ENCODE data around the gene NPW. TPM values are rescaled to one million over a fixed set of nuclear protein-coding genes. Genes with fewer than 3 reads are reported as not detected.

NPW gene
- total and polyA plus RNA-seq, 9 of the 15 experiments (the other 6 are each of a cell fraction or from before 2014, with no cell fraction given): 0.14 to 4.0 (median 2.6) TPM; not detected in 4

- TF ChIP-seq, protein P1, sequence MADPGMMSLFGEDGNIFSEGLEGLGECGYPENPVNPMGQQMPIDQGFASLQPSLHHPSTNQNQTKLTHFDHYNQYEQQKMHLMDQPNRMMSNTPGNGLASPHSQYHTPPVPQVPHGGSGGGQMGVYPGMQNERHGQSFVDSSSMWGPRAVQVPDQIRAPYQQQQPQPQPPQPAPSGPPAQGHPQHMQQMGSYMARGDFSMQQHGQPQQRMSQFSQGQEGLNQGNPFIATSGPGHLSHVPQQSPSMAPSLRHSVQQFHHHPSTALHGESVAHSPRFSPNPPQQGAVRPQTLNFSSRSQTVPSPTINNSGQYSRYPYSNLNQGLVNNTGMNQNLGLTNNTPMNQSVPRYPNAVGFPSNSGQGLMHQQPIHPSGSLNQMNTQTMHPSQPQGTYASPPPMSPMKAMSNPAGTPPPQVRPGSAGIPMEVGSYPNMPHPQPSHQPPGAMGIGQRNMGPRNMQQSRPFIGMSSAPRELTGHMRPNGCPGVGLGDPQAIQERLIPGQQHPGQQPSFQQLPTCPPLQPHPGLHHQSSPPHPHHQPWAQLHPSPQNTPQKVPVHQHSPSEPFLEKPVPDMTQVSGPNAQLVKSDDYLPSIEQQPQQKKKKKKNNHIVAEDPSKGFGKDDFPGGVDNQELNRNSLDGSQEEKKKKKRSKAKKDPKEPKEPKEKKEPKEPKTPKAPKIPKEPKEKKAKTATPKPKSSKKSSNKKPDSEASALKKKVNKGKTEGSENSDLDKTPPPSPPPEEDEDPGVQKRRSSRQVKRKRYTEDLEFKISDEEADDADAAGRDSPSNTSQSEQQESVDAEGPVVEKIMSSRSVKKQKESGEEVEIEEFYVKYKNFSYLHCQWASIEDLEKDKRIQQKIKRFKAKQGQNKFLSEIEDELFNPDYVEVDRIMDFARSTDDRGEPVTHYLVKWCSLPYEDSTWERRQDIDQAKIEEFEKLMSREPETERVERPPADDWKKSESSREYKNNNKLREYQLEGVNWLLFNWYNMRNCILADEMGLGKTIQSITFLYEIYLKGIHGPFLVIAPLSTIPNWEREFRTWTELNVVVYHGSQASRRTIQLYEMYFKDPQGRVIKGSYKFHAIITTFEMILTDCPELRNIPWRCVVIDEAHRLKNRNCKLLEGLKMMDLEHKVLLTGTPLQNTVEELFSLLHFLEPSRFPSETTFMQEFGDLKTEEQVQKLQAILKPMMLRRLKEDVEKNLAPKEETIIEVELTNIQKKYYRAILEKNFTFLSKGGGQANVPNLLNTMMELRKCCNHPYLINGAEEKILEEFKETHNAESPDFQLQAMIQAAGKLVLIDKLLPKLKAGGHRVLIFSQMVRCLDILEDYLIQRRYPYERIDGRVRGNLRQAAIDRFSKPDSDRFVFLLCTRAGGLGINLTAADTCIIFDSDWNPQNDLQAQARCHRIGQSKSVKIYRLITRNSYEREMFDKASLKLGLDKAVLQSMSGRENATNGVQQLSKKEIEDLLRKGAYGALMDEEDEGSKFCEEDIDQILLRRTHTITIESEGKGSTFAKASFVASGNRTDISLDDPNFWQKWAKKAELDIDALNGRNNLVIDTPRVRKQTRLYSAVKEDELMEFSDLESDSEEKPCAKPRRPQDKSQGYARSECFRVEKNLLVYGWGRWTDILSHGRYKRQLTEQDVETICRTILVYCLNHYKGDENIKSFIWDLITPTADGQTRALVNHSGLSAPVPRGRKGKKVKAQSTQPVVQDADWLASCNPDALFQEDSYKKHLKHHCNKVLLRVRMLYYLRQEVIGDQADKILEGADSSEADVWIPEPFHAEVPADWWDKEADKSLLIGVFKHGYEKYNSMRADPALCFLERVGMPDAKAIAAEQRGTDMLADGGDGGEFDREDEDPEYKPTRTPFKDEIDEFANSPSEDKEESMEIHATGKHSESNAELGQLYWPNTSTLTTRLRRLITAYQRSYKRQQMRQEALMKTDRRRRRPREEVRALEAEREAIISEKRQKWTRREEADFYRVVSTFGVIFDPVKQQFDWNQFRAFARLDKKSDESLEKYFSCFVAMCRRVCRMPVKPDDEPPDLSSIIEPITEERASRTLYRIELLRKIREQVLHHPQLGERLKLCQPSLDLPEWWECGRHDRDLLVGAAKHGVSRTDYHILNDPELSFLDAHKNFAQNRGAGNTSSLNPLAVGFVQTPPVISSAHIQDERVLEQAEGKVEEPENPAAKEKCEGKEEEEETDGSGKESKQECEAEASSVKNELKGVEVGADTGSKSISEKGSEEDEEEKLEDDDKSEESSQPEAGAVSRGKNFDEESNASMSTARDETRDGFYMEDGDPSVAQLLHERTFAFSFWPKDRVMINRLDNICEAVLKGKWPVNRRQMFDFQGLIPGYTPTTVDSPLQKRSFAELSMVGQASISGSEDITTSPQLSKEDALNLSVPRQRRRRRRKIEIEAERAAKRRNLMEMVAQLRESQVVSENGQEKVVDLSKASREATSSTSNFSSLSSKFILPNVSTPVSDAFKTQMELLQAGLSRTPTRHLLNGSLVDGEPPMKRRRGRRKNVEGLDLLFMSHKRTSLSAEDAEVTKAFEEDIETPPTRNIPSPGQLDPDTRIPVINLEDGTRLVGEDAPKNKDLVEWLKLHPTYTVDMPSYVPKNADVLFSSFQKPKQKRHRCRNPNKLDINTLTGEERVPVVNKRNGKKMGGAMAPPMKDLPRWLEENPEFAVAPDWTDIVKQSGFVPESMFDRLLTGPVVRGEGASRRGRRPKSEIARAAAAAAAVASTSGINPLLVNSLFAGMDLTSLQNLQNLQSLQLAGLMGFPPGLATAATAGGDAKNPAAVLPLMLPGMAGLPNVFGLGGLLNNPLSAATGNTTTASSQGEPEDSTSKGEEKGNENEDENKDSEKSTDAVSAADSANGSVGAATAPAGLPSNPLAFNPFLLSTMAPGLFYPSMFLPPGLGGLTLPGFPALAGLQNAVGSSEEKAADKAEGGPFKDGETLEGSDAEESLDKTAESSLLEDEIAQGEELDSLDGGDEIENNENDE (IDR thresholded peaks at IDR 0.05; ENCODE audit: low read depth, low read length): no peak
- TF ChIP-seq, protein P2, sequence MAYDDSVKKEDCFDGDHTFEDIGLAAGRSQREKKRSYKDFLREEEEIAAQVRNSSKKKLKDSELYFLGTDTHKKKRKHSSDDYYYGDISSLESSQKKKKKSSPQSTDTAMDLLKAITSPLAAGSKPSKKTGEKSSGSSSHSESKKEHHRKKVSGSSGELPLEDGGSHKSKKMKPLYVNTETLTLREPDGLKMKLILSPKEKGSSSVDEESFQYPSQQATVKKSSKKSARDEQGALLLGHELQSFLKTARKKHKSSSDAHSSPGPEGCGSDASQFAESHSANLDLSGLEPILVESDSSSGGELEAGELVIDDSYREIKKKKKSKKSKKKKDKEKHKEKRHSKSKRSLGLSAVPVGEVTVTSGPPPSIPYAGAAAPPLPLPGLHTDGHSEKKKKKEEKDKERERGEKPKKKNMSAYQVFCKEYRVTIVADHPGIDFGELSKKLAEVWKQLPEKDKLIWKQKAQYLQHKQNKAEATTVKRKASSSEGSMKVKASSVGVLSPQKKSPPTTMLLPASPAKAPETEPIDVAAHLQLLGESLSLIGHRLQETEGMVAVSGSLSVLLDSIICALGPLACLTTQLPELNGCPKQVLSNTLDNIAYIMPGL (CRISPR knock-in tag; IDR thresholded peaks at IDR 0.05): peak; percentile 59; the same call in 1 of the 2 replicates
- TF ChIP-seq RFX5 (IDR thresholded peaks at IDR 0.05; ENCODE audit: low read depth, low read length): peak; percentile 23; the same call in 1 of the 2 replicates
- 0 out of 2 replicates have a peak, but pooled peaks have one; percentile 10 for TF ChIP-seq ZNF431 (CRISPR knock-in tag; IDR thresholded peaks at IDR 0.05)
- TF ChIP-seq PURB (CRISPR knock-in tag; IDR thresholded peaks at IDR 0.05; ENCODE audit: low read depth): no peak
- TF ChIP-seq ETV5 (CRISPR knock-in tag; IDR thresholded peaks at IDR 0.05; ENCODE audit: low read depth): peak; percentile 96
- TF ChIP-seq ZNF3 (CRISPR knock-in tag; IDR thresholded peaks at IDR 0.05): no peak
- TF ChIP-seq NRF1 (conservative IDR thresholded peaks at IDR 0.05 in 1 of 2, IDR thresholded peaks at IDR 0.05 in 1 of 2): peak; percentile 33 to 57
- TF ChIP-seq RAD21 (CRISPR knock-in tag; conservative IDR thresholded peaks at IDR 0.05 in 1 of 2, IDR thresholded peaks at IDR 0.05 in 1 of 2): no peak; a peak in 1 of 4 replicates
- TF ChIP-seq, protein P3, sequence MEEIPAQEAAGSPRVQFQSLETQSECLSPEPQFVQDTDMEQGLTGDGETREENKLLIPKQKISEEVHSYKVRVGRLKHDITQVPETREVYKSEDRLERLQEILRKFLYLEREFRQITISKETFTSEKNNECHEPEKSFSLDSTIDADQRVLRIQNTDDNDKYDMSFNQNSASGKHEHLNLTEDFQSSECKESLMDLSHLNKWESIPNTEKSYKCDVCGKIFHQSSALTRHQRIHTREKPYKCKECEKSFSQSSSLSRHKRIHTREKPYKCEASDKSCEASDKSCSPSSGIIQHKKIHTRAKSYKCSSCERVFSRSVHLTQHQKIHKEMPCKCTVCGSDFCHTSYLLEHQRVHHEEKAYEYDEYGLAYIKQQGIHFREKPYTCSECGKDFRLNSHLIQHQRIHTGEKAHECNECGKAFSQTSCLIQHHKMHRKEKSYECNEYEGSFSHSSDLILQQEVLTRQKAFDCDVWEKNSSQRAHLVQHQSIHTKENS (CRISPR knock-in tag; IDR thresholded peaks at IDR 0.05): no peak
- peak; percentile 62; the same call in 1 of the 2 replicates for TF ChIP-seq ZNF282 (CRISPR knock-in tag; IDR thresholded peaks at IDR 0.05)
Observed at GRCh38 chr16:1971796-1972489, 47.6 kb upstream of the NPW start, which contains the start of gene TBL3 (continued).

Measured in K562 (cell line).